ENCODE data around the gene PIK3R5. TPM values are rescaled to one million over a fixed set of nuclear protein-coding genes. Genes with fewer than 3 reads are reported as not detected.
A peak's percentile ranks its signal among the peaks of the same experiment; 100 is the strongest.
"Not testable (repeated sequence)": the region's sequence is repeated elsewhere in the genome, so short reads cannot be mapped to it uniquely, and the experiment has no call there.

Gene PIK3R5
- total and polyA plus RNA-seq, 5 donors: 2.0 to 5.2 (median 4.9) TPM

DNA sequence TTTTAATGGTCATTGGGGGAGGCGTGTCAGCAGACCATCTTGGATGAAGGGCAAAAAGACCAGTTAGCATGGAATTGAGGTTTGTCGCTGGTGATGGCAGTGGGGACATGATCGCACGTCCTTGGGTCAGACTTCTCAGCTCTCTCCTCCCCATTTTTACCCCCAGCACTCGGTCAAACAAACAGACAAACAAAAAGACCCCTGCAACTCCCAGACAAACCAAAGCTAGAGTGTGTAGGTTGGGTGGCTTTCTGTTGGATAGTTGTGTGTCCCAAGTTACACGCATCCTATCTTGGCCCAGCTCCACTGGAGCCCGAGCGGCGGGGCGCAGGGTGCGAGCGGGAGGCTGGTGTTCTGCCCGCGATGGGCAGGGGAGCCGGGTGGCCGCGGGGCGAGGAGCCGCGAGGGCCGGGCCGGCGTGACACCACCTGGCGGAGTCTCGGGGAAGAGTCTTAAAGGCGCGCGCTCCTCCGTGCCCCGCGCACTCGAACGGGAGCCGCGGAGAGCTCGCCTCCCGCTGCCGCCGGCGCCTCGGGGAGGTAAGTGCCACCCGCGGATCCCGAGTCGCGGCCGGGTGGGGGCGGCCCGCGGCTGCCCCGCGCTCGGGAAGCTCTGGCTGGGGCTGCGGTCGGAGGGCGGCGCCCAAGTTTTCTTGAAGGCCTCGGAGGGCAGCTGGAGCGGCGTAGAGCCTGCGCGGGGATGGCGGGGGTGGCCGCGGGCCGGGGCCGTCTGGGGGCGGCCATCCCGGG lies 37.3 kb upstream of the PIK3R5 start:
- intact Hi-C loops (cut with DNase I): no loop called here
- WGBS: 1% methylated on average over 69 of the region's 69 CpGs

DNA sequence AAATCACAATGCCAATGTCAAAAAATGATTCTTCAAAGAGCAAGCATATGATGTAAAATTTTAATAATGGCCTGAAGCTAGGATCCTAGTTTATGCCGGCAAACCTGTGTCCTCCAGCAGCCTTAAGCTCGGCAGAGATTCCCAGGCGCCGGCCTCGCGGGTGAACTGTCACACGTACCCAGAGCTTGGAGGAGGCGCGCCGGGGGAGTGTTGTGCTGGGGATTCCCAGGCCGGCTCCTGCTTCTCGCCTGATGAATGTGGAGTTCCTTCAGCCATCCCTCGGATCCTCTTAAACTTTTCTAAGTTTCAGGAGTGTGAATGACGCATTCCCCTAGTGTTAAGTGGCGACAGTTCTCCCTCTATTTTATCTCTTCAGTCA lies 36.7 kb upstream of the PIK3R5 start:
- Histone ChIP-seq H3K4me1 (ENCODE audit: control insufficient read depth, insufficient read depth, low read length) (no peaks in the 10 kb centered on the region), H3K27me3 (ENCODE audit: control insufficient read depth, insufficient read depth) (no peaks in the 10 kb centered on the region), H3K4me3 (ENCODE audit: low read length) (no peak overlapping the region), H3K9me3 (ENCODE audit: control insufficient read depth, low read length) (no peaks in the 10 kb centered on the region), H3K27ac (ENCODE audit: low read length) (no peak overlapping the region)
- WGBS: 9% methylated on average over 15 of the region's 15 CpGs
- DNase-seq: peak in 2 of 3 donors; percentile 30 to 62
- ATAC-seq: peak in 1 of 2 donors; percentile 34
- intact Hi-C loops (cut with DNase I): no loop called here

More for the DNA sequence above, 37.3 kb upstream of the PIK3R5 start:
- Histone ChIP-seq H3K4me1 (ENCODE audit: control insufficient read depth, insufficient read depth, low read length) (no peaks in the 10 kb centered on the region), H3K9me3 (ENCODE audit: control insufficient read depth, low read length) (no peaks in the 10 kb centered on the region), H3K27ac (ENCODE audit: low read length) (no peak overlapping the region), H3K4me3 (ENCODE audit: low read length) (peak overlapping the region; percentile 80), H3K27me3 (ENCODE audit: control insufficient read depth, insufficient read depth) (no peaks in the 10 kb centered on the region)
- DNase-seq: peak; percentile 42 to 69 (median 65)
- ATAC-seq: peak; percentile 58 to 73

DNA sequence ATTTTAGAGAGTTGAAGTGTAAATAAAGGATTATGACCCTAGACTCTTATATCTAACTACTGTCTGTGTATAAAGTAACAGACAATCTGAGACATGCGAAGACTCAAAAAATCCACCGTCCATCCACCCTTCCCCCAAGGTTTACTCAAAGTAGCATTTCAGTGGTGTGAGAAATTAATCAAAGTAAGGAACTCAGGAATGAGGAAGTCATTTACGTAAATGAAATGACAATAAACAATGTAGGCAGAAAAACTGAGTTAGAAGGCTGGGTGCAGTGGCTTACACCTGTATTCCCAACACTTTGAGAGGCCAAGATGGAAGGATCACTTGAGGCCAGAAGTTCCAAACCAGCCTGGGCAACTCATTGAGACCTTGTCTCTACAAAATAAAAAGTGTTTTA lies 36.1 kb upstream of the PIK3R5 start:
- no peak overlapping the region for H3K27ac ChIP-seq (ENCODE audit: low read length)
- H3K27me3 ChIP-seq (ENCODE audit: control insufficient read depth, insufficient read depth): no peaks in the 10 kb centered on the region
- no peak for ATAC-seq
- no peak overlapping the region for H3K4me3 ChIP-seq (ENCODE audit: low read length)
- H3K9me3 ChIP-seq (ENCODE audit: control insufficient read depth, low read length): no peaks in the 10 kb centered on the region
- intact Hi-C loops (cut with DNase I): no loop called here
- no peaks in the 10 kb centered on the region for H3K4me1 ChIP-seq (ENCODE audit: control insufficient read depth, insufficient read depth, low read length)
- DNase-seq: no peak
- 65% methylated on average over 3 of the region's 3 CpGs for WGBS

DNA sequence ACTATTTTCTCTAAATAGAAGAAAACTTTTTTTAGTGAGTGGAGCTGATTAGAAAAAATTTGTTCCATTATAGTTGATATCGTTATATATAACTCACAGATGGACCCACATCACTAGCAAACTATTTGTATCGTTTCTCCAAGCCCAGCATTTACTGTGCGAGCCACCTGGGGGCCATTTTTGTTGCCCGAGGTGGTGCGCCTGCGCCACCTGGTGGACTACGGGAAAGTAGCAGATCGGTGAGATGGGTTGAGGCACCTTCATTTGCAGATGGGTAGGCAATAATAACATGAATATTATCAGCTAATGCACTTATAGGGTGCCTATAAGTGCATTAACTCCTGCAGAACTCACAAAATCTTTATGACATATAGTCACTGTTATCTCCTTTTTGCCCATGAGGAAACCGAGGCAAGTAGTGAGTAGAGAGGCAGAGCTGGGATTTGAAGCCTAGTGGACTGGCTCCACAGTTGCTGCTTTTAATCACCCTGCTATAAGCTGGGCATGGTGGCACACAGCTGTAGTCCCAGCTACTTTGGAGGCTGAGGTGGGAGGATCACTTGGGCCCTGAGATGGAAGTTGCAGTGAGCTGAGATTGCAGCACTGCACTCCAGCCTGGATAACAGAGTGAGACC lies 32.6 kb upstream of the PIK3R5 start:
- Histone ChIP-seq H3K4me3 (ENCODE audit: low read length) (no peak overlapping the region), H3K27ac (ENCODE audit: low read length) (no peak overlapping the region), H3K27me3 (ENCODE audit: control insufficient read depth, insufficient read depth) (no peaks in the 10 kb centered on the region), H3K9me3 (ENCODE audit: control insufficient read depth, low read length) (no peaks in the 10 kb centered on the region), H3K4me1 (ENCODE audit: control insufficient read depth, insufficient read depth, low read length) (no peaks in the 10 kb centered on the region)
- DNase-seq (peak; percentile 55 to 83 (median 76)), ATAC-seq (peak in 1 of 2 donors; percentile 39)
- intact Hi-C loops (cut with DNase I): loop anchor here in 2 of 4 donors (5.0 to 10.0 kb wide), 3 partner anchors 287 to 524 kb away; no protein-coding TSS in a partner anchor
- WGBS: 8% methylated on average over 9 of the region's 9 CpGs

DNA sequence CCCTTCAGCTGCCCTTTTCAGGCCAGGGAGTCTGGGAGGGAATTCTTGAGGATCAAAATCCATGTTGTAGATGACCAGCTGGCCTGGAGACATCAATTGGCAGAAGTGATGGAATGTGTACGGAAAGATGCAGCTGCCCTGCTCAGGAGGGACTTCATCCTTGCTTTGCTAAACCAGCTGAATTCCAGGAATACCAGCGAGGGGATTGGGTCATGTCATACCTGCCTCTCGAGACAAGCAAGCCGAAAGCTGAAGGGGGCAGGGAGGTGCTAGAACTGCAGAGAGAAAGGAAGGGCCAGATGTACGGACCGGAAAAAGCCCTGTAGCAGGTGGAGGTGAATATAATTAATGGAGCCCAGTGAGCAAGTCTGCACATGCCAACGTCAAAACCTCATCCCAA lies 30.2 kb upstream of the PIK3R5 start:
- H3K4me1 ChIP-seq (ENCODE audit: control insufficient read depth, insufficient read depth, low read length): no peaks in the 10 kb centered on the region
- intact Hi-C loops (cut with DNase I): loop anchor here in 2 of 4 donors (5.0 to 10.0 kb wide), 3 partner anchors 289 to 527 kb away; no protein-coding TSS in a partner anchor
- DNase-seq: no peak

DNA sequence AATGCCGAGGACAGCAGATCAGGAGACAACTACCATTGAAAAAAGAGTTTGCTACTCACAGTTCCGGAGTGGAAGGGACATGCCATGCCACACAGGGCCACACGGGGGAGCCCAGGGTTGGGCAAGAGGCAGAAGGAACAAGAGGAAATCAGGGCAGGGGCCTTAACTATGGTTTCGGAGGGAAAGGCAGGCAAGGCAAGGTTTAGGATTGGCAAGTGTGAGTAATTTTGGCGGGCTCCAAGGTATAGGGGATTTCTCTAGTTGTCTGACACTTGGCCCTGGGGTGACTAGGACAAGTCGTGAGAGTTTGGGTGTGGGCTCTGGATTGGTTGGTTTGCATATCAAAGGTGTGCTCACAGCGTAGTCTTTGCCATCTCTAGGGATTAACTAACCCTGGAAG lies 28.8 kb upstream of the PIK3R5 start:
- H3K4me3 ChIP-seq (ENCODE audit: low read length): no peak overlapping the region
- ATAC-seq (peak; percentile 72 to 83), DNase-seq (peak; percentile 79 to 89 (median 82))
- intact Hi-C loops (cut with DNase I): loop anchor here (5.0 to 10.0 kb wide), 4 partner anchors 290 to 528 kb away; no protein-coding TSS in a partner anchor
- H3K4me1 ChIP-seq (ENCODE audit: control insufficient read depth, insufficient read depth, low read length): no peaks in the 10 kb centered on the region
- H3K27ac ChIP-seq (ENCODE audit: low read length): no peak overlapping the region
- 66% methylated on average over 7 of the region's 7 CpGs for WGBS
- no peaks in the 10 kb centered on the region for H3K27me3 ChIP-seq (ENCODE audit: control insufficient read depth, insufficient read depth)
- H3K9me3 ChIP-seq (ENCODE audit: control insufficient read depth, low read length): no peaks in the 10 kb centered on the region

More for the DNA sequence above, 30.2 kb upstream of the PIK3R5 start:
- H3K9me3 ChIP-seq (ENCODE audit: control insufficient read depth, low read length): no peaks in the 10 kb centered on the region
- H3K27me3 ChIP-seq (ENCODE audit: control insufficient read depth, insufficient read depth): no peaks in the 10 kb centered on the region
- no peak overlapping the region for H3K27ac ChIP-seq (ENCODE audit: low read length)
- no peak for ATAC-seq
- 69% methylated on average over 7 of the region's 7 CpGs for WGBS
- H3K4me3 ChIP-seq (ENCODE audit: low read length): no peak overlapping the region

DNA sequence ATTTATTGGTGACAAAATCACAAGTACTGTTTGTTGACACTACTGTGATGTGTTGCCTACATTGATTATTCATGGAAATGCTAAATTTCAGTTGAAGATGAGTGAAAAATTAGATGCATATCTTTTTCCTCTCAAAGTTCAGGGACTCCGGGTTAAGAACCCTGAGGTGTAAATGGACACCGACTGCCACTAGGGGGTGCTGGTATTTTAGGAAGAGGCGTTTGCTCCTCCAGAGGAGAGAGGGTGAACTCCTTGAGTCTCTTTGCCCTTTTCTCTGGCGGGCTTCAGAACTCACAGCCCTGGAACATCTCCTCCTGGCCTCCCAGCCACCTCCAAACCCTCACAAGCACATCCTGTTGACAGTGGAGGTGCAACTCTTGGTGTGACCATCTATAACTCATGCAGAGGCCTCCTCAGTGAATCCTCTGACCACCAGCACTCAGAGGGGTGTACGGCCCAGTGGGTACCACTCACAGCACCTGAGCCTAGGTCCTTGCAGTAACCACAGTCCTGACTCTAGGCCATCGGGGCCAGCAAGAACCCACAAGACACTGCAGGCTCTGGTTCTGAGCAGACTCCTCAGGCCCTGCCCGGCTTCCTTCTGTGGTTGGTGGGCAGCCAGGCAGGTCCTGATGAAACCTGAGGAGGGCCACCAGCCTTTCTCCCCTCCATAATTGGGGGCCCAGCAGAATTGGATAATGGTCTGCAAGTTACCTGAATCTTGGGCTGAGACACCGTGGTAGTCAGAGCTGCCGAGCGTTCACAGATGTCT lies 26.2 kb upstream of the PIK3R5 start:
- 55% methylated on average over 10 of the region's 10 CpGs for WGBS
- H3K27ac ChIP-seq (ENCODE audit: low read length): no peak overlapping the region
- no peaks in the 10 kb centered on the region for H3K4me1 ChIP-seq (ENCODE audit: control insufficient read depth, insufficient read depth, low read length)
- no peak overlapping the region for H3K4me3 ChIP-seq (ENCODE audit: low read length)
- ATAC-seq: peak; percentile 58 to 77
- intact Hi-C loops (cut with DNase I): loop anchor here (5.0 to 10.0 kb wide), 4 partner anchors 293 to 531 kb away; no protein-coding TSS in a partner anchor
- DNase-seq: peak in 2 of 3 donors; percentile 57 to 78
- no peaks in the 10 kb centered on the region for H3K27me3 ChIP-seq (ENCODE audit: control insufficient read depth, insufficient read depth)
- H3K9me3 ChIP-seq (ENCODE audit: control insufficient read depth, low read length): no peaks in the 10 kb centered on the region

DNA sequence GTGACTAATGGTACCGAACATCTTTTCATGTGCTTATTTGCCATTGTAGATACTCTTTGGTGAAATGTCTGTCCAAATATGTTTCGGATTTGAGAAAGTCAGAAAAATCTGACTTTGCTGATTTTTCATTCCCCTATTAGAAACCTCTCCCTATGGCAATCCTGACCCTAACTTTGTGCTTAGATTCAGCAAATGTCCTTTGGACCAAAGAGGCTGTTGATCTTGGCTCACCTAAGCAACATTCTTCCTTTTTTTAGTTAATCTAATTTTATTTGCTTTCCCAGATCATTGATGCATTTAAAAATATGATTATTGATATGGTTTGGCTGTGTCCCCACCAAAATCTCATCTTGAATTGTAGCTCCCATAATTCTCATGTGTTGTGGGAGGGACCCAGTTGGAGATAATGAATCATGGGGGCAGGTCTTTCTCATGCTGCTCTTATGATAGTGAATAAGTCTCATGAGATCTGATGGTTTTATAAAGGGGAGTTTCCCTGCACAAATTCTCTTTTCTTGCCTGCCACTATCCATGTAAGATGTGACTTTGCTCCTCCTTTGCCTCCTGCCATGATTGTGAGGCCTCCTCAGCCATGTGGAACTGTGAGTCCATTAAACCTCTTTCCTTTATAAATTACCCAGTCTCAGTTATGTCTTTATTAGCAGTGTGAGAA lies 22.9 kb upstream of the PIK3R5 start:
- intact Hi-C loops (cut with DNase I); H3K9me3 ChIP-seq (ENCODE audit: control insufficient read depth, low read length); DNase-seq; ATAC-seq; H3K27ac ChIP-seq (ENCODE audit: low read length); H3K27me3 ChIP-seq (ENCODE audit: control insufficient read depth, insufficient read depth); H3K4me3 ChIP-seq (ENCODE audit: low read length); H3K4me1 ChIP-seq (ENCODE audit: control insufficient read depth, insufficient read depth, low read length): not testable (repeated sequence)
- WGBS: 92% methylated on average over 2 of the region's 2 CpGs

DNA sequence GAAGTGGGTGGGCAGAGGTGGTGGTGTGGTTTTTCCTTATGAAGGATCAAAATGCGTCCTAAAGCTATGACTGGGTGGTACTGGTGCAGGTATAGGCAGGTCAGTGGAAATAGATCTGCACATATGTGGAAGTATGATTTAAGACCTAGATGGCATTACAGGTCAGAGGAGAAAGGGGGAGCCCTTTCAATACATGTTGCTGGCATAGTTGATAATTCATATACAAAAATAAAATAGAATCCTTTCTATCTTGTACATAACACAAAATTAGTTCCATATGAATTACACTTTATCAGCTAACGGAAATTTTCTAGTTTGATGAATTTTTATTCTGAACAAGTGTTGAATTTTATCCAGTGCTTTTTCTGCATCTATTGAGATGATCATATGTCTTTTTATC lies 20.8 kb upstream of the PIK3R5 start:
- ATAC-seq (no peak), DNase-seq (no peak)
- 86% methylated on average over 2 of the region's 2 CpGs for WGBS
- no peak overlapping the region for H3K4me3 ChIP-seq (ENCODE audit: low read length)
- H3K27me3 ChIP-seq (ENCODE audit: control insufficient read depth, insufficient read depth): no peaks in the 10 kb centered on the region
- peaks cover 2% of the 10 kb centered on the region for H3K4me1 ChIP-seq (ENCODE audit: control insufficient read depth, insufficient read depth, low read length)
- no peaks in the 10 kb centered on the region for H3K9me3 ChIP-seq (ENCODE audit: control insufficient read depth, low read length)
- no peak overlapping the region for H3K27ac ChIP-seq (ENCODE audit: low read length)
- intact Hi-C loops (cut with DNase I): no loop called here

DNA sequence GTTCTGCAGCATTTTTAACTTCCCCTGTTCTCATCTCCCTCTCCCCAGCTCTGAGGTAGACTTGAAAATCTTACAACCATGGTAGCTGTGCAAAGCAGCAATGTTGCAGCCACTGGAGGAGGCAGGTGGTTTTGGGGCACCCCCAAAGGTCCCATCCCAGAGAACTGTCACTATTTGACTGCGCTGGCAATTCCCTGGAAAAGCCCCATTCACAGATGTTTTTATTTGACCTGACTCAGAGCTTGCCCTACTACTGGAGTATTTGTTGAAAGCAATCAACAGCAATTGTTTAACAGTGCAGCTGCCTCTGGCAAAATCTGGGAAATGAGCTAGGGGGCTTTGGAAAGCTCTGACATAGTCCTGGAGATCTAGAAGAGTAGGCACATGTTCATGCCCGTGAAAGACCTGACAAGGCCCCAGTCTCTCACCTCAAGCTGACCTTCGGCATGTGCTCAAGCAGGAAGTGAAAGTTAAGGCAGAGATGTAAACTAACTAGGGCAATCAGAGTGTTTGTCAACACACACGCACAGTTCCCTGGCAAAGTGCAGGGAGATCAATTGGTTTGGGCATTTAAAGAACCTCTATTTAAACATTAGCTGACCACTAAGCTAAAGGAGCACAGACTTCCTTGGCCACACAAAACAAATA lies 19.7 kb upstream of the PIK3R5 start:
- Histone ChIP-seq H3K27ac (ENCODE audit: low read length) (no peak overlapping the region), H3K4me1 (ENCODE audit: control insufficient read depth, insufficient read depth, low read length) (peaks cover 2% of the 10 kb centered on the region), H3K27me3 (ENCODE audit: control insufficient read depth, insufficient read depth) (no peaks in the 10 kb centered on the region), H3K9me3 (ENCODE audit: control insufficient read depth, low read length) (no peaks in the 10 kb centered on the region), H3K4me3 (ENCODE audit: low read length) (no peak overlapping the region)
- DNase-seq (no peak), ATAC-seq (peak in 1 of 2 donors; percentile 16)
- 80% methylated on average over 4 of the region's 4 CpGs for WGBS
- intact Hi-C loops (cut with DNase I): no loop called here
